ENCODE measurements around the gene ANGPTL5.

GRCh38 chr11:101931692-101932091, 15.4 kb upstream of the ANGPTL5 start:
- TF ChIP-seq CTCF (IDR thresholded peaks at IDR 0.05), result no peak
- TF ChIP-seq POLR2A (IDR thresholded peaks at IDR 0.05), result no peak

Measured in testis (tissue), 2 donors.